A673 (cell line): ENCODE data around the gene SEMA4D. TPM values are rescaled to one million over a fixed set of nuclear protein-coding genes. Genes with fewer than 3 reads are reported as not detected.
"Not testable (repeated sequence)": the region's sequence is repeated elsewhere in the genome, so short reads cannot be mapped to it uniquely, and the experiment has no call there.

Experiments used
- BruUV-seq: library from RNA; stranded (reverse); fragments of 400-500 nt; replicated peaks from 2 replicates; lab custom pipeline; 2021; lab: Mats Ljungman, UMichigan
- CTCF ChIA-PET: fragments of 300-600 bp; sonication (Branson Sonifier 250); formaldehyde crosslinking; loops from one replicate; lab custom pipeline; 2022; ENCODE audit warnings: antibody characterized with exemption; lab: Charles Lee
- POLR2A ChIA-PET: fragments of 300-600 bp; sonication (Branson Sonifier 250); formaldehyde crosslinking; loops from one replicate; lab custom pipeline; 2022; ENCODE audit warnings: antibody characterized with exemption; ENCODE audit not compliant: low non-redundant PET; lab: Charles Lee
- DNase-seq: peaks from one replicate; pipeline ENCODE4 v3.0.0-alpha.2; 2015; ENCODE audit warnings: low spot score
- H3K27ac ChIP-seq: fragments of 200-600 bp; sonication (generic); 2 replicates; pipeline ENCODE4 v1.5.1; 2016; ENCODE audit warnings: mixed run types, low read depth, mild to moderate bottlenecking, mixed read lengths, antibody characterized with exemption, low read length; ENCODE audit not compliant: poor library complexity, severe bottlenecking
- H3K27me3 ChIP-seq: fragments of 200-600 bp; sonication (generic); replicated peaks from 2 replicates; pipeline ENCODE4 v1.6.1; 2017; ENCODE audit warnings: mixed run types, low read depth, mild to moderate bottlenecking, mixed read lengths, antibody characterized with exemption, low read length; ENCODE audit not compliant: insufficient read depth, poor library complexity
- H3K36me3 ChIP-seq: fragments of 200-600 bp; sonication (generic); 2 replicates; pipeline ENCODE4 v1.6.1; 2016; ENCODE audit warnings: mixed run types, mild to moderate bottlenecking, mixed read lengths, antibody characterized with exemption, low read length; ENCODE audit not compliant: insufficient read depth, poor library complexity, severe bottlenecking
- H3K4me1 ChIP-seq: fragments of 200-600 bp; sonication (generic); 2 replicates; pipeline ENCODE4 v1.6.1; 2017; ENCODE audit warnings: mixed run types, mild to moderate bottlenecking, mixed read lengths, antibody characterized with exemption, low read length; ENCODE audit not compliant: insufficient read depth, poor library complexity, severe bottlenecking
- H3K4me3 ChIP-seq: fragments of 200-600 bp; sonication (generic); 2 replicates; pipeline ENCODE4 v1.5.1; 2016; ENCODE audit warnings: low read depth, mixed run types, mild to moderate bottlenecking, mixed read lengths, low read length; ENCODE audit not compliant: poor library complexity, severe bottlenecking
- H3K9me3 ChIP-seq: fragments of 200-600 bp; sonication (generic); 2 replicates; pipeline ENCODE4 v1.6.1; 2016; ENCODE audit warnings: mixed run types, low read depth, mild to moderate bottlenecking, mixed read lengths, antibody characterized with exemption, low read length; ENCODE audit not compliant: poor library complexity, severe bottlenecking
- EZH2 ChIP-seq: fragments of 200-600 bp; sonication (generic); IDR thresholded peaks from 2 replicates; pipeline ENCODE4 v1.6.1; 2017; ENCODE audit warnings: borderline replicate concordance, low read depth, mild to moderate bottlenecking, mixed read lengths, antibody characterized with exemption, low read length; ENCODE audit not compliant: poor library complexity, severe bottlenecking
- intact Hi-C: fragments of 100-400 bp; cut with micrococcal nuclease; formaldehyde crosslinking; loops from one replicate; pipeline ENCODE4 v1.10.0; 2022; ENCODE audit not compliant: unreplicated experiment
- total RNA-seq: library from RNA; stranded (reverse); gene quantifications from 2 replicates; pipeline ENCODE4 v1.2.3, GENCODE V29; 2021
- TF ChIP-seq, protein P1 (sequence below): fragments of 300-800, 200-600 bp; sonication (generic); conservative IDR thresholded peaks from 2 replicates; pipeline ENCODE4 v1.5.1; 2017; ENCODE audit warnings: low read depth, mild to moderate bottlenecking, antibody characterized with exemption, low read length, moderate library complexity, mixed read lengths

Gene SEMA4D
- total RNA-seq, 1 experiment from 2014 or later, result 14.2 TPM

DNA sequence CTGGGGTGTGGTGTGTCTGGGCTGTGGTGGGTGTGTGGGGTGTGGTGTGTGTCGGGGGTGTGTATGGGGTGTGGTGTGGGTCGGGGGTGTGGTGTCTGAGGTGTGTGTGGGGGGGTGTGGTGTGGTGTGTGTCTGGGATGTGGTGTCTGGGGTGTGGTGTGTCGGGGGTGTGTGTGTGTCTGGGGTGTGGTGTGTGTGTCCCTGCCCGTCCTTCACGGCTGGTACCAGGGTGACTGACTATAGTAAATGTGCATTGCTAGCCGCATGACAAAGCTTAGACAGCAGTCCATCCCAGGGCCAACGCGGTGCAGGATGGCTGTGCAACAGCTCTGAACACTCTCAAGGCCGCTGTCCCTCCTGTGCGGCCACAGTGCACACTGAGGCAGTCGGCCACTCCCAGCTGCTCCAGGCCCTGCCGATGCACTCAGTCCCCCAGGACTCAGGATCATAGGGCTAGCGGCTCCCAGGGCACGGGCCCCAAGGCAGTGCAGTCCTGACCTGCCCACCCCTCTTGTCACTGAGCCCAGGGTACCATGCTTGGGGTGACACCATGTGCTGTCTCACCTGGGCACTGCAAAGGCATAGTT, 125.6 kb downstream of the SEMA4D start:
- H3K4me3 ChIP-seq, result no peak overlapping the region
- H3K27me3 ChIP-seq, result no peaks in the 10 kb centered on the region
- no peak overlapping the region for H3K27ac ChIP-seq
- no peaks in the 10 kb centered on the region for H3K36me3 ChIP-seq
- H3K9me3 ChIP-seq, result no peaks in the 10 kb centered on the region
- ChIA-PET CTCF (no interaction called here), POLR2A (no interaction called here)
- intact Hi-C loops, result no loop called here
- peak; percentile 21 for DNase-seq
- H3K4me1 ChIP-seq, result peaks cover 7% of the 10 kb centered on the region
- BruUV-seq, result no TSS peak
- TF ChIP-seq EZH2, result no peak
- TF ChIP-seq, protein P1, sequence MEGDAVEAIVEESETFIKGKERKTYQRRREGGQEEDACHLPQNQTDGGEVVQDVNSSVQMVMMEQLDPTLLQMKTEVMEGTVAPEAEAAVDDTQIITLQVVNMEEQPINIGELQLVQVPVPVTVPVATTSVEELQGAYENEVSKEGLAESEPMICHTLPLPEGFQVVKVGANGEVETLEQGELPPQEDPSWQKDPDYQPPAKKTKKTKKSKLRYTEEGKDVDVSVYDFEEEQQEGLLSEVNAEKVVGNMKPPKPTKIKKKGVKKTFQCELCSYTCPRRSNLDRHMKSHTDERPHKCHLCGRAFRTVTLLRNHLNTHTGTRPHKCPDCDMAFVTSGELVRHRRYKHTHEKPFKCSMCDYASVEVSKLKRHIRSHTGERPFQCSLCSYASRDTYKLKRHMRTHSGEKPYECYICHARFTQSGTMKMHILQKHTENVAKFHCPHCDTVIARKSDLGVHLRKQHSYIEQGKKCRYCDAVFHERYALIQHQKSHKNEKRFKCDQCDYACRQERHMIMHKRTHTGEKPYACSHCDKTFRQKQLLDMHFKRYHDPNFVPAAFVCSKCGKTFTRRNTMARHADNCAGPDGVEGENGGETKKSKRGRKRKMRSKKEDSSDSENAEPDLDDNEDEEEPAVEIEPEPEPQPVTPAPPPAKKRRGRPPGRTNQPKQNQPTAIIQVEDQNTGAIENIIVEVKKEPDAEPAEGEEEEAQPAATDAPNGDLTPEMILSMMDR, result no peak

DNA sequence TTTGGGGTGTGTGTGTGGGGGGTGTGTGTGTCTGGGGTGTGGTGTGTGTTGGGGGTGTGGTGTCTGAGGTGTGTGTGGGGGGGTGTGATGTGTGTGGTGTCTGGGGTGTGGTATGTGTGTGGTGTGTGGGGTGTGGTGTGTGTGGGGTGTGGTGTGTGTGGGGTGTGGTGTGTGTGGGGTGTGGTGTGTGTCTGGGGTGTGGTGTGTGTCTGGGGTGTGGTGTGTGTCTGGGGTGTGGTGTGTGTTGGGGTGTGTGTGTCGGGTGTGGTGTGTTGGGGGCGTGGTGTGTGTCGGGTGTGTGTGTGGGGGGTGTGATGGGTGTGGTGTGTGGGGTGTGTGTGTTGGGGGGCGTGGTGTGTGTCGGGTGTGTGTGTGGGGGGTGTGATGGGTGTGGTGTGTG, 126.1 kb downstream of the SEMA4D start:
- H3K4me1 ChIP-seq, POLR2A ChIA-PET, H3K27me3 ChIP-seq, H3K27ac ChIP-seq, DNase-seq, intact Hi-C loops, H3K9me3 ChIP-seq, H3K4me3 ChIP-seq, H3K36me3 ChIP-seq, BruUV-seq, CTCF ChIA-PET: not testable (repeated sequence)

DNA sequence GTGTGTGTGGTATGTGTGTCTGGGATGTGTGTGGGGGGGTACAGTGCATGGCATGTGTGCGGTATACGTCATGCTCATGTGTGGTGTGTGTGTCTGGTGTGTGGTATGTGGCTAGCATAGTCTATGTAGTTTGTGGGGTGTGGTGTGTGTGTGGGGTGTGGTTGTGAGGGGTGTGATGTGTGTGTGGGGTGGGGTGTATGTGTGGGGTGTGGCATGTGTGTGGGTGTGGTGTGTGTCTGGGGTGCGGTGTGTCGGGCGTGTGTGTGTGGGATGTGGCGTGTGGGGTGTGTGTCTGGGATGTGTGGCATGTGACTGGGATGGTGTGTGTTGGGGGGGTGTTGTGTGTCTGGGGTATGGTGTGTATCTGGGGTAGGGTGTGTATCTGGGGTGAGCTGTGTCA, 127.3 kb downstream of the SEMA4D start:
- Histone ChIP-seq H3K27ac (no peak overlapping the region), H3K4me1 (peaks cover 4% of the 10 kb centered on the region), H3K9me3 (no peaks in the 10 kb centered on the region), H3K27me3 (no peaks in the 10 kb centered on the region), H3K4me3 (no peak overlapping the region), H3K36me3 (no peaks in the 10 kb centered on the region)
- TF ChIP-seq, protein P1, result no peak
- no peak for TF ChIP-seq EZH2
- ChIA-PET POLR2A (no interaction called here), CTCF (no interaction called here)
- BruUV-seq, result no TSS peak
- intact Hi-C loops, result no loop called here
- no peak for DNase-seq

DNA sequence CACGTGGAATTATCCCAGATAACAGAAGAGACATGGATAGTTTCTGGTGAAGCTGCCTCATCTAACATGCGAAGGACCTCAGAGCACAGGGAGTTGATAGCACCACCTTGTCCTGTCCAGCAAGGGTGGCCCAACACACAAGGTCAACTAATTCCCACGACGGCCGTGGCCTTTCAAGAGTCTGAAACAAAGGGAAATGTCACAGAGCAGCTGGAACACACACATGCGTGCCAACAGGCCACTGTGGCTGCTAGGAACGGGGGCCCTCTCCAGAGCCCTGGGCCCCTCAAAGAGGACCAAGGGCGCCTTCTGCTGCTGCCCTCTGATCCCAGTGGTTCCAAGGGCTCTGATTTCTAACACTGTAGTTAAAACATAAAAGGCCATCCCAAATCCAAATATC, 128.9 kb downstream of the SEMA4D start:
- no peak for TF ChIP-seq EZH2
- TF ChIP-seq, protein P1, result no peak
- POLR2A ChIA-PET, result no interaction called here
- Histone ChIP-seq H3K9me3 (no peaks in the 10 kb centered on the region), H3K4me3 (no peak overlapping the region), H3K27me3 (no peaks in the 10 kb centered on the region), H3K27ac (no peak overlapping the region), H3K36me3 (no peaks in the 10 kb centered on the region), H3K4me1 (no peaks in the 10 kb centered on the region)
- CTCF ChIA-PET, result no interaction called here
- BruUV-seq, result no TSS peak
- intact Hi-C loops, result no loop called here
- no peak for DNase-seq
